OCI-M1 (cell line): ENCODE data around the gene CD6.

Source experiments
- DNase-seq: peaks from one replicate; lab custom pipeline; 2025; lab: John Stamatoyannopoulos, UW

The CD6 gene

DNA sequence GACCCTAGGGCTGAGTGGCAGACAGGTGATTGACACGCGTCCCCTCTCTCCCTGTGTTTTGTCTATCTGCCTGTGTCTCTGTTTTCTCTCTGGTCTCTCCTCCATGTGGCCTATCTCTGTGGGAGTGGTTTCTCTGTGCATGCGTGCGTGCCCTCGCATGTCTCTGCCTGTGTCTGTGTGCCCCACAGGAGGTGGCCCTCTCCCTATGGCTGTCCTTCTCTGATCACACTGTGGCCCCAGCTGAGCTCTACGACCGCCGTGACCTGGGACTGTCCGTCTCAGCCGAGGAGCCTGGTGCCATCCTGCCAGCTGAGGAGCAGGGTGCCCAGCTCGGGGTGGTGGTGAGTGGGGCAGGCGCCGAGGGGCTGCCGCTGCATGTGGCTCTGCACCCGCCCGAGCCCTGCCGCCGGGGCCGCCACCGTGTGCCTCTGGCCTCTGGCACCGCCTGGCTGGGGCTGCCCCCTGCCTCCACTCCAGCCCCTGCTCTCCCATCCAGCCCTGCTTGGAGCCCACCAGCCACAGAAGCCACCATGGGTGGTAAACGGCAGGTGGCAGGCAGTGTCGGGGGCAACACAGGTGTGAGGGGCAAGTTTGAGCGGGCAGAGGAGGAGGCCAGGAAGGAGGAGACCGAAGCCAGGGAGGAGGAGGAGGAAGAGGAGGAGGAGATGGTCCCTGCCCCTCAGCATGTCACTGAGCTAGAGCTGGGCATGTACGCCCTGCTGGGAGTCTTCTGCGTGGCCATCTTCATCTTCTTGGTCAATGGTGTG lies 35.6 kb upstream of the CD6 start:
- DNase-seq: no peak

DNA sequence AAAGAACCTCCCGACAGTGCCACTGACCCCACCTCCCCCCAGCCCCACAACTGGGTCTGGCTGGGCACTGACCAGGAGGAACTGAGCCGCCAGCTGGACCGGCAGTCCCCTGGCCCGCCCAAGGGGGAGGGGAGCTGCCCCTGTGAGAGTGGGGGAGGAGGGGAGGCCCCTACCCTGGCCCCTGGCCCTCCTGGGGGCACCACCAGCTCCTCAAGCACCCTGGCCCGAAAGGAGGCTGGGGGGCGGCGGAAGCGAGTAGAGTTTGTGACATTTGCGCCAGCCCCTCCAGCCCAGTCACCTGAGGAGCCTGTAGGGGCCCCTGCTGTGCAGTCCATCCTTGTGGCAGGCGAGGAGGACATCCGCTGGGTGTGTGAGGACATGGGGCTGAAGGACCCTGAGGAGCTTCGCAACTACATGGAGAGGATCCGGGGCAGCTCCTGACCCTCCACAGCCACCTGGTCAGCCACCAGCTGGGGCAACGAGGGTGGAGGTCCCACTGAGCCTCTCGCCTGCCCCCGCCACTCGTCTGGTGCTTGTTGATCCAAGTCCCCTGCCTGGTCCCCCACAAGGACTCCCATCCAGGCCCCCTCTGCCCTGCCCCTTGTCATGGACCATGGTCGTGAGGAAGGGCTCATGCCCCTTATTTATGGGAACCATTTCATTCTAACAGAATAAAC lies 34.9 kb upstream of the CD6 start:
- DNase-seq: no peak

DNA sequence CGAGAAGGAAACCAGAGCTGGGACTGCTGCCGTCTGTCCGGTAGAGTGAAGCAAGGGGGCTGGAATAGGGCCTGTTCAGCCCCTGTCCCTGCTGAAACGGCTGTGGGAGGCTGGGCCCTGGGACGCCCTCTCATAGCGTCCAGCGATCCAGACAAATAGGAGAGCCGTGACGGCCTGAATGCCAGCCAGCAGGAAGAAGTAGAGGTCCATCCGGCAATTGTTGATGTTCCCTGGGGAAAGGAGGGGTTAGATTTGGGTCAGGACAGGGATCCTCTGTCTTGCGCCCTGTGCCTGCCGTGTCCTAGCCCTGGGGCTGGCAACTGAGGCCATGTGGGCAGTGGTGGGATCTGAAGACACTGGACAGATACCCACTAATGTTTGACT lies 34.3 kb upstream of the CD6 start:
- DNase-seq: no peak

DNA sequence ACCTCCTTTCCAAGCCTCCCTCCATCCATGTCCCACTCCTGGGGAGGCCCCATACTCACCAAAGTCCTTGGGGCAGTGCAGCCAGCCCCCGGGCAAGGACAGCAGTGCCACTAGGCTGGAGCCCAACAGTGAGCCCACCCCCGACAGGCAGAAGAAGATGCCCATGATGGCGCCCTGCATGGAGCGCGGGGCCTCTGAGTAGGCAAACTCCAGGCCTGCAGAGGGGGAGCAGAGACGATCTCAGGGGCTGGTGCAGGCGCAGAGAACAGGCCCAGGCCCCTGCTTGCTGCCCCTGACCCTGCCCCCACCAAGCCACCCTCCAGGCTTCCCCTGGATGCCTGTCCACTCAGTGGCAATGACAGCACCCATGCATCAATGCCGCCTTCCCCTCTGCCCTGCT lies 33.7 kb upstream of the CD6 start:
- no peak for DNase-seq

DNA sequence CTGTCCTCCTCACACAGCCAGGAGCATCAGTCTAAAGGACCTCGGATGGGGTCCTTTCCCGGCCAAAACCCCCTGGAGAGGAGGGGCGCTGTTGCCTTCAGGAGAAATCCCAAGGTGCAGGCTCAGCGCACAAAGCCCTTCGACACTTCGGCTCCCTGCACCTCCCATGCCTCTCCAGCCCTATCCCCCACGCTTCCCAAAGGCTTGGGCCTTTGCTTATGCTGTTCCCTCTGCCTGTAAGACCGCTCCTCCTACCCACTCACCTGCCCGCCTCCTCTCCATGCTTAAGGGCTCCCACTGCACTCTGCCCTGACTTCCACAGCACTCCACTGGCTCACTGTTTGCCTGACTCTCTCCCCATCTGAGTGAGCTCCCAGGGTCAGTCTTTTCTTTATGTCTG lies 33.0 kb upstream of the CD6 start:
- no peak for DNase-seq

DNA sequence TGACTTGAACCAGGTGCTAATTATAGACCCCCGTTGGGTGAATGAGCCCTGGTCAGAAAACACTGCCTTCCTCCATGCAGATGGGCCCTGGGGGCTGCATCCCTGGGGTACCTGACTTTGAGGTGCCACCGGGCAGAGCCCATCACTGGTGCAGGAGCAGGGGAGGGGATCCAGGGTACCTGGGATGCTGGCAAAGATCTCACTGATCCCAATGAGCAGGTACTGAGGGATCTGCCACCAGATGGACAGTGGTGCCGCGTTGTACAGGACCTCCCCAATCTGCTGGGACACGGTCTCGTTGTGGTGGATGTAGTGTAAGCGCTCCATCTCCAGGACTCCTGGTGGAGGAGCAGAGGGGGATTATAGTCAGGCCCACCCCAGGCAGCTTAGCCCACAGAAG lies 32.2 kb upstream of the CD6 start:
- DNase-seq: no peak

DNA sequence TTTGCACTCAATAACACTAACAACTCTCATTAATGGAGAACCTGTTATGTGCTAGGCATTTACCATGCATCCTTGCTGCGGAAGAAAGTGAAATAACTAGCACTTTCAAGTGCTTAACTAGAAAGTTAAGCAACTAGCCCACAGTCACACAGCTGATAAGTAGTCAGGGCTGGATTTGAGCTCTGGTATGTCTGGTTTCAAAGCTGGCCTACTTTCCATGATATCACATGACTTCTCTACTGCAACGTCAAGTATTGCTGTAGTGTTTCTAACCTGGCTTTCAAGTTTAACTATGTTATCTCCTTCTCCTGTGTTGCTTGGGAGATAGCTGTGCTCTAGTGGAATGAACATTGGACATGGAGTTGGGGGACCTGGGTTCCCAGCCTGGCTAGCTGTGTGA lies 31.6 kb upstream of the CD6 start:
- peak; percentile 64 for DNase-seq

DNA sequence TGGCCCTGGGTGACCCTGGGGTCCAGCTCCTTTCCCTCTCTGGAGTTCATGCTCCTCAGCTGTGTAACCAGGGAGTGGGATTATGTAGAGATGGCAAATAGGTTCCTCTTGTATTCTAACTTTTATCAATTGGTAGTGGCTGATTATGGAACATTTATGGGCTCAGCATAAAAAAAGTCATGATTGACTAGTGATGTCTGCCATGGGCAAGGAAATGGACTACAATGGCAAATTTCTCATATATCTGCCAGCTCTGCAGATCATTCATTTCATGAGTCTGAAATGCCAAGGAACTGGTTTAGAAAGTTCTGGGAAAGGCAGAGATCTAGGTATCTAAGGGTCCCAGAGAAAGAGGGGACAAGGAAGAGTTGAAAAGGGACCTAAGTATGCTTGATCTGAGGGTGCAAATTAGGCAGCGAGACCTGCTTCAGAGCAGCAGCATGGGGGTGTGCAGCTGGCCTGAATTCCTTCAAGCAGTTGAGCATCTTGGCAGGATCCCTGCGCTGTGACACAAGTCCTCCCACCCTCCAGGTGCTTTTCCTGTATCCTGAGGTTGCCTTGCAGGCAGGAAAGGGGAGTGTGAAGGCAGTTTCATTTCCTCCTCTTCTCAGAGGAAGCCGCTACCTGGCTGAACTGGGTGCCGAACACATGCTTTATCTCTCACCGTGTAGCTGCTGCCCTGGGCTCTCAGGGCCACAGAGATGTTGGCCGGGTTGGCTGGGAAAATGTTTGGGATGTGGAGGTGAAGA lies 29.9 kb upstream of the CD6 start:
- DNase-seq: no peak

DNA sequence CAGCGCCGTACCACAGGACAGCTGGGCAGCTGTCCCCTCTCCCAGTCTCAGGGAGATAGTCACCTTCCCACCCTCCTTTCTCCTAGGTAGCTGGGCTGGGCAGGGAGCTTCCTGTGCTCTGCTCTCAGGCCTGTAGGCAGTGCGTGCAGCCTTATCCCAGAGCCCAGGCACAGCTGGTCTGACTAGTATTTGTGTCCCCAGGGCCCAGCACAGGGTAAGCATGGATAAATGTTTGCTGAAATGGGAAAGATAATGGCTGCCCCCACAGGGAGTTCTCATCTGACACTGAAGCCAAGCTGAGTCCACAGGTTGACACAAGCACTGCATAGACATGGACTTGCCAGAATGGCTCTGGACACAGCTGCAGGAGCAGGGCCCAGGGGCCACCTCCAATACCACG lies 29.3 kb upstream of the CD6 start:
- DNase-seq: no peak

DNA sequence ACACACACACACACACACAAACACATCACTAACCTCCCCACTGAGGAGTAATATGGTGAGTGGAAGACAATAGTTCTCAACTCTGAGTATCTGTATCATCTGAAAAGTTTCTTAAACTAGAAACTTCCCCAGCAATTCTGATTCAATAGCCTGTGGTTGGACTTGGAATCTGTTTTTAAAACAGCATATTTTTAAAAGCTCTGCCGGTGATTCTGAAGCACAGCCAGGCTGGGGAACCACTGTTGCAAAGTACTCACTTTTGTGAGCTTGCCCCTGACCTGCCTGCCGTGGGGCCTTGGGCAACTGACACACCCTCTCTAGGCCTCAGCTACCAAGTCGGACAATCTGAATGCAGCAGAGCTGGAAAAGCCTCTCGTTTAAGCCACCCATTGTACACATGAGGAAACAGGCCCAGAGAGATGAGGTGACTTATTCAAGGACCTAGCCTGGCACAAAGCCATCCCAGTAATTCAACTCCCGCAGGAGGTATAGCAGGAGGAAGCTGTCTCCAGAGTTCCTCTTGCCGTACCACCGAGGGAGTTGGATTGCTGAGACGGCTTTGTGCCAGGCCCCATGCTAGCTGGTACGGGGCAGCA lies 28.4 kb upstream of the CD6 start:
- no peak for DNase-seq

DNA sequence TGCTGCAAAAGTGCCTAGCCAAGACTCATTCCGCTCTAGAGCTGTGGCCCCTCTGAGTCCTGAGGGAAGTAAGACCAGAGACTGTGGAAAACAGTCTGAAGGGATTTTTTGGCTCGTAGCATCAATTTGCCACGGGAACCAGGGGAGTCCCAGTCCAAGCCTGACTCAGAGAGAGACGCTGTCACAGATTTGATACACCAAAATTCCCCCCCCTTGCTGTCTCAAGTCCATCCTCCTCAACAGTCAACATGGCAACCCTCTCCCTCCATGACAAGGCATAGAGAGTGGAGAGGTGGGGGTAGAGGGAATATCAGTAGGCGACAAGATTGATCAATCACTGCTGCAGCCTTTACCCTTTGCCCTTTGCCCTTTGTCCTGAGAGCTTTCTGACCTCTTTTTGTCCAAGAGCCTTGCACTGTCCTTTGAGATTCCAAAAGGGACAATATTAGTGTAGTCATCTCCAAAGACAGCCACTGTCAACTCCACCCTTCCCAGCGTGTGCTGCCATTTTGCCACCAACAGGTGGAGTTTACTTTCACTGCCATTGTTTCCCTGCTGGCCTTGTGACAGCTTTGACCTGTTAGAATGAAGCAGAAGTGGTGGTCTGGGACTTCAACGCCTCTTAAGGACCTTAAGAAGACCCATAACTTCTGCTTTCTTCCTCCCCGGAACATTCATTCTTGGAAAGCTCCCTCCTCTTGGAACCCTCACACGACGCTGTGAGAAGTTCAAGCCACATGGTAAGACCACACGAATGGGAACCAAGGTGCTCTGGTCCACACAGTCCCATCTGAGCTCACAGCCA lies 26.8 kb upstream of the CD6 start:
- peak; percentile 96 for DNase-seq

DNA sequence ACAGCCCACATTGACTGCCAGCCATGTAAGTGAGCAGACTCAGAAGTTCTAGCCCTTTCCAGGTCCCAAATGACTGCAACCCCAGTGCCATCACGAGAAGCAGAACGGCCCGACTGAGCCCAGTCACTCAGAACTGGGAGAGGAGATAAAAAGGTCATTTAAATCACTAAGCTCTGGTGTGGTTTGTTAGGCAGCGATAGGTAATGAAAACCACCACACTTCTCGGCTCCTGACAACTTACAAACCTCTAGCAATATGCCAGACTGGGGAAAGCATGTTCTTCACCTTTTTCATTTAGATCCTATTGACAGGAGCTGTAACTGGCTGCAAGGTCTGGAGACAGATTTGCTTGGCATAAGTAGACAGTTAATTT lies 26.2 kb upstream of the CD6 start:
- peak; percentile 96 for DNase-seq

DNA sequence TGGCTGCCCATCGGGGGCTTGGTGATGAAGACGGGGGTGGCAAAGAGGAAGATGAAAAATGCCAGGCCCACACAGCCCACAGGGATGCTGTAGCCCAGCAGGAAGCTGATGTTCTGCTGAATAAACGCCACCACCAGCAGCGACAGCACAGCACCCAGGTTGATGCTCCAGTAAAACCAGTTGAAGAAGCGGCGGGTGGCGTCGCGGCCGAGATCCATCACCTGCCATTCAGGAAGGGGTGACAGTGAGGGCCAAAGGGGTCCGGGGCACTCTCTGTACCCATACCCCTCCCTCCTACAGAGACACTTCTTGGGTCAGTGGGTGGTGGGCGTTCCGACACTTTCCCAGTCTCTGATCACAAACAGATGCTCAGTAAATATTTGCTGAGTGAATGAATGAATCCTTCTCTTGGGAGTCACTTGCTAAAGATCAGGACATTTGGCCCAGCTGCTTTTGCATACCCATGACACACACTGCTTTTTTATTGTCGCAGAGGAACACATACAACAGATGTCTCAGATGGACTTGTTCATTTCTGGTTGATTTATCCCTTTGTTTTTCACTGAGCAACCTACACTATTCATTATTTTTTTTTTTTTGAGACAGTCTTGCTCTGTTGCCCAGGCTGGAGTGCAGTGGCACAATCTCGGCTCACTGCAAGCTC lies 24.7 kb upstream of the CD6 start:
- DNase-seq: no peak

DNA sequence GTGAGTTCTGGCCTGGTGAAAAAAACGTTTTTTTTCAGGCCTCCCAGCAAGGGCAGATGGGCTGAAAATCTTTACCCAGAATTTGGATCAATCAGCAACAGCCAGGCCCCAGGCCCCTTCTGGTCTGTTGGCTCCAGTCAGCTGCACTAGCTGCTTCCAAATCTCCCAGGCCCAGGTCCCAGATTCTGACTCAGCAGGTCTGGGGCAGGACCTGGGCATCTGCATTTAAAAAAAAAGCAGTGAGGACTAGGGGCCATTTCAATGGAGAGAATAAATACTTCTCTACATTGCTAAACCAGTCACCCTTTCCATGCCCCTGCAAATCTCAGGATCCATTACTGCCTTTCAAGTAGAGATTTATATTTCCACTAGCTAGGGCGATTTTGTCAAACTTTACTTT lies 23.8 kb upstream of the CD6 start:
- no peak for DNase-seq

DNA sequence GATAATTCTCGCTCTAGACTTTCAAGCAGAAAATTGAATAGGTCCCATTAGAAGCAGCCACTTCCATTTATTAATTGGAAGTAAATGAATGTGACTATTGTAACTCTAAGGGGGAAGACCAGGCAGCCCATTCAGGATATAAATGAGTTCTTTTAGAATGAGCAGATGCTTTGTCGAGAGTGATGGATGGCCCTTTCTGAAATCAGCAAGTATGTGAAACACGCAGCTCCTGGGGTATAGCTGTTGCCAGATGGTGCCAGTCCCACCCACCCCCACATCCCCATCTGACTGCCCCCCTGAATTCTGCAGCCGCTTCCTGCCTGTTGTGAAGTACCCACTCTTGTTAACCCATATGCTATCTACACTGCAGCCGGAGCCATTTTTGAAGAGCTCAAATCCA lies 23.2 kb upstream of the CD6 start:
- DNase-seq: no peak

DNA sequence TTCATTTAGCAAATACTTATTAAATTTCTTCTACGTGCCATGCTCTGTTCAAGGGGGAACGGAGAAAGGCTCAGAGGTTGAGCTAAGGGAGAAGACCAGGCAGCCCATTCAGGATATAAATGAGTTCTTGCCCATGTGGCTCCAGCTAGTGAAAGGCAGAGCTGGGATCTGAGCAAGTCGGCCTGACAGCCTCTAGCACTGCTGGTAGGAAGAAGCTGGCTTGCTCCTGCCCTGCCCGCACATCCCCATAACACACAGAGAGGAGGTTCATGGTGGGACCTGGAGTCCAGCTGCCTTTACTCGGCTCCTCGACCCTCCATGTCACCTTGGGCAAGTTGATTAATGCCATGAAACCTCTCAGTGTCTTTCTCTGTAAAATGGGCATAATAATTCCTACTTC lies 21.5 kb upstream of the CD6 start:
- no peak for DNase-seq

DNA sequence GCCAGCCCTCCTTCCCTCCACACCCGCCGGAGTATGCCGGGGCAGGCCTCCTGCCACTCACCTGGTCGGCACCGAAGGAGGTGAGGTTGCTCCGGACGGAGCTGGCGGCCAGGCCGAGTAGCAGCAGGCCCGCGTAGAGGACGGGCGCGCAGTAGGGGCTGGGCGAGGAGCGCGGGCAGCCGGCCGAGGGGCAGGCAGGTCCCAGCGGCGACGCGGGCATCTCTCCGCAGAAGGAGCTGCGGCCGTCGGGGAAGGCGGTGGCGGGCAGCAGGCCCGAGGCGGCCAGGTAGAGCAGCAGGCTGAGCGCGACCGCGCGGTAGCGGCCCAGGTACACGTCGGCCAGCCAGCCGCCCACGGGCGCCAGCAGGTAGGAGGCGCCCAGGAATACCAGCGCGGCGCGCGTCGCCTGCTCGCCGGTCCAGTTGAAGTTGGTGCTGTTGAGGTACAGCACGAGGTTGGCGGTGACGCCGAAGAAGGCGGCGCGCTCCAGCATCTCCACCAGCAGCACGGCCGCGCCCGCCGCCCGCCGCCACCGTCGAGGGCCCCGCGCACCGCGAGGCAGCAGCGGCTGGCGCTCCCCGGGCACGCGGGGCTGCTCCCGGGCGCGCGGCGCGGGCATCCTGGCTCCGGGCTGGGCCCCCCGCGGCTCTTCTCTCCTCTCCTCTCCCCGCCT lies 20.4 kb upstream of the CD6 start:
- DNase-seq: no peak

DNA sequence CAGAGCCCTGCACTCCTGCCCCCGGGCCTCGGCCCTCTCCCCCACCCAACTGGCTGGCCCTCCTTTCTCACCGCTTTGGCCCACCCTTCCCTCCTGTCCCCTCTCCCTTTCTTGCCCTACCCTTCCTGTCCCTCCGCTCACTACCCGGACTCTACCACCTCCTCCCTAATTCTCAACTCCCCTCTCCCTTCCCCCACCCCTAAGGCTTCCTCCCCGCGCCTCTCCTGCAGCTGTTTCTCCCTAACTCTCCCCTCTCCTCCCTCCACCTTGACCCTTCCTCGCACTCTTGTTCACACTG lies 19.9 kb upstream of the CD6 start:
- no peak for DNase-seq

DNA sequence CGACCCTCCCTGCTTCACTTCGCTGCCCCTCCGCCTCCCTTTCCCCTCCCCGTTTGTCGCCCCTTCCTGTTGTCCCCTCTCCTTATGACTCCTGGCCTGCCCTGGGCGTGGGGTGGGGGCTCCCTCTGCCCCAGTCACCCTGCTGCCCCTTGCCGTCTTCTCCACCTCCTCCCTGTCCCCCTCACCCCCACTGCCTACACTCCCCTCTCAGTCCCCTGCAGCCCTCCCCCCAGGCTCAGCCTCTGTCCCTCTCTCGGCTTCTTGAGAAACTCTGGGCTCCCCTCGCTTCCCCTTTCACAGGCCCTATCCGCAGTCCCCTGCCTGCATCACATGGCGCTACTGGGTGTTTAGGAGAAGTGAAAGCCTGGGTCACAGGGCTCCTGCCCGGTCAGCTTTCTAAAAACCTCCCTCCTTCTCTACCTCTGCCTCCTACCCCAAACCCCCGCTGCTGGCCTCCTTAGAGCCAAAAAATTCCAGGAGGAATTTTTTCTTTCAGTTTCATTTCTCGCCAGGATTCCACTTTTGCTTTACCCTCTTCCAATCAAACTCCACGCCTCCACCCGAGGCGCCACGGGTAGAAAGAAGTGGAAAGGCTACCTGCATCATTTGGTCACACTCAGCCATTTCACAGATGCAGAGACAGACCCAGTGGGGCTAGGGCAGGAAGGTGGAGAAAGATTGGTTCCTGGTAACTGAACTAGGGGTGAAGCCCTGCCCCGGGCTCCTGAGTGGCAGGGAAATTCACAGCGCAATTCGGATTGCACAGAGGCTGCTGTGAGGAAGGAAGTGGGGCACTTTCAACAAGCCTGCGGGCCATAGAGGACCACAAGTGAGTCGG lies 19.4 kb upstream of the CD6 start, which contains the start of gene SLC15A3:
Gene SLC15A3 (minus strand): TSS at position 273 of the 838 bp plus-strand sequence. CDS start 625 bp downstream, outside the sequence.
- DNase-seq: peak; percentile 66

DNA sequence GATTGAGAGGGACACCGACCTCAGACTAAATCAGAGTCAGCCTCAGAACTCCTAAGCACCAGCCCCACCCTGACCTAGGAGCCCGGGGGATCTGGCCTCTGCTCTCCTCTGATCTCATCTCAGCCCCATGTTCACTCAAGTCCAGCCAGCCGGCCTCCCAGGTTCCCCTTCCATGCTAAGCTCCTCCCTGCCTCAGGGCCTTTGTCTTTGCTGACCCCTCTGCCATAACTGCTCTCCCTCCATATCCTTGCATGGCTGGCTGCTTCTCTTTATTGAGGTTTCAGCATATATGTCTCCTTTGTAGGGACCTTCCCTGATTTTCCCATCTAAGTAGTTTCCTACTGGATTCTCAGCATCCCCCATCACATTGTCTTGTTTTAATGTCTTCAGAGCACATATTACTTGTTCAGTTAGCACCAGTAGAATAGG lies 18.7 kb upstream of the CD6 start:
- DNase-seq: peak; percentile 16
